IMR-90 (cell line): ENCODE data around the gene FAAP20. TPM values are rescaled to one million over a fixed set of nuclear protein-coding genes. Genes with fewer than 3 reads are reported as not detected.

ENCODE experiments used
- ATAC-seq: fragments of 200-7000 bp; cut with Tn5 transposase; 2 replicates; pipeline ENCODE4 v1.9.1; 2020; ENCODE audit warnings: low read depth, mild to moderate bottlenecking, moderate library complexity
- BruUV-seq: library from RNA; stranded (reverse); fragments of 400-500 nt; replicated peaks from 2 replicates; lab custom pipeline; 2021; lab: Mats Ljungman, UMichigan
- CTCF ChIA-PET: fragments of 300-600 bp; formaldehyde crosslinking; extraction: SDS; loops from one replicate; lab custom pipeline; 2021; ENCODE audit warnings: antibody characterized with exemption; lab: Yijun Ruan, JAX
- POLR2A ChIA-PET: fragments of 300-600 bp; sonication (Branson Sonifier 250); formaldehyde crosslinking; loops from one replicate; lab custom pipeline; 2022; ENCODE audit warnings: antibody characterized with exemption; ENCODE audit not compliant: unreplicated experiment; lab: Charles Lee
- DNase-seq: peaks from one replicate; pipeline ENCODE4 v3.0.0; 2013
- H2AFZ ChIP-seq: replicated peaks from 2 replicates; pipeline ENCODE3; 2013; ENCODE audit warnings: low read length, mild to moderate bottlenecking; ENCODE audit not compliant: poor library complexity
- H2AK5ac ChIP-seq: 2 replicates; pipeline ENCODE4 v1.6.1; 2013; ENCODE audit warnings: low read depth, low read length, inconsistent platforms
- H2AK9ac ChIP-seq: replicated peaks from 2 replicates; pipeline ENCODE3; 2013; ENCODE audit warnings: mild to moderate bottlenecking, low read depth, low read length, moderate library complexity; ENCODE audit not compliant: poor library complexity
- H2BK120ac ChIP-seq: 2 replicates; pipeline ENCODE4 v1.6.1; 2013; ENCODE audit warnings: low read depth, low read length, inconsistent platforms
- H2BK15ac ChIP-seq: 3 replicates; pipeline ENCODE4 v1.6.1; 2013; ENCODE audit warnings: low read depth, low read length, inconsistent platforms
- H2BK20ac ChIP-seq: 2 replicates; pipeline ENCODE4 v1.6.1; 2013; ENCODE audit warnings: low read depth, mild to moderate bottlenecking, inconsistent platforms, low read length, moderate library complexity
- H2BK5ac ChIP-seq: 2 replicates; pipeline ENCODE4 v1.6.1; 2013; ENCODE audit warnings: mild to moderate bottlenecking, low read depth, low read length, inconsistent platforms; ENCODE audit not compliant: poor library complexity, severe bottlenecking
- H3K14ac ChIP-seq: replicated peaks from 2 replicates; pipeline ENCODE4 v1.6.1; 2013; ENCODE audit warnings: low read depth, low read length, inconsistent platforms
- H3K18ac ChIP-seq: 2 replicates; pipeline ENCODE4 v1.6.1; 2013; ENCODE audit warnings: low read depth, low read length, control low read depth
- H3K23ac ChIP-seq: 2 replicates; pipeline ENCODE4 v1.6.1; 2013; ENCODE audit warnings: low read depth, low read length, inconsistent platforms
- H3K27ac ChIP-seq: 2 replicates; pipeline ENCODE4 v1.5.1; 2013; ENCODE audit warnings: mild to moderate bottlenecking, control low read depth, low read length; ENCODE audit not compliant: insufficient read depth
- H3K27me3 ChIP-seq: 2 replicates; pipeline ENCODE4 v1.6.1; 2013; ENCODE audit warnings: low read length; ENCODE audit not compliant: control insufficient read depth, insufficient read depth
- H3K36me3 ChIP-seq: 2 replicates; pipeline ENCODE4 v1.6.1; 2013; ENCODE audit warnings: low read length, mixed read lengths; ENCODE audit not compliant: control insufficient read depth, insufficient read depth
- H3K4ac ChIP-seq: 2 replicates; pipeline ENCODE4 v1.6.1; 2013; ENCODE audit warnings: low read depth, low read length, inconsistent platforms
- H3K4me1 ChIP-seq: 2 replicates; pipeline ENCODE4 v1.6.1; 2013; ENCODE audit warnings: low read length, mixed read lengths; ENCODE audit not compliant: control insufficient read depth, insufficient read depth
- H3K4me2 ChIP-seq: 2 replicates; pipeline ENCODE4 v1.6.1; 2013; ENCODE audit warnings: low read depth, mild to moderate bottlenecking, control low read depth, low read length, moderate library complexity
- H3K4me3 ChIP-seq: 2 replicates; pipeline ENCODE4 v1.5.1; 2013; ENCODE audit warnings: low read depth, mild to moderate bottlenecking, control low read depth, low read length, moderate library complexity; ENCODE audit not compliant: insufficient read depth
- H3K56ac ChIP-seq: 2 replicates; pipeline ENCODE4 v1.6.1; 2013; ENCODE audit warnings: low read length, inconsistent platforms; ENCODE audit not compliant: insufficient read depth; ENCODE audit errors: extremely low read depth
- H3K79me1 ChIP-seq, 2 experiments: 2 replicates each; pipeline ENCODE4 v1.6.1; 2013; ENCODE audit warnings: low read length in 2 of 2, inconsistent platforms in 1 of 2, low read depth in 1 of 2
- H3K9ac ChIP-seq: 2 replicates; pipeline ENCODE4 v1.6.1; 2013; ENCODE audit warnings: low read depth, low read length, control low read depth
- H3K9me1 ChIP-seq: 2 replicates; pipeline ENCODE4 v1.6.1; 2013; ENCODE audit warnings: low read length, inconsistent platforms; ENCODE audit not compliant: insufficient read depth
- H3K9me3 ChIP-seq: 2 replicates; pipeline ENCODE4 v1.6.1; 2013; ENCODE audit warnings: low read length; ENCODE audit not compliant: control insufficient read depth, insufficient read depth
- H4K20me1 ChIP-seq: 2 replicates; pipeline ENCODE4 v1.6.1; 2013; ENCODE audit warnings: low read length, inconsistent platforms; ENCODE audit not compliant: insufficient read depth
- H4K5ac ChIP-seq: 2 replicates; pipeline ENCODE4 v1.6.1; 2013; ENCODE audit warnings: mild to moderate bottlenecking, low read depth, low read length, control low read depth
- H4K8ac ChIP-seq, 2 experiments: 2 replicates each; pipeline ENCODE4 v1.6.1; 2013; ENCODE audit warnings: low read depth in 2 of 2, low read length in 2 of 2, control low read depth in 1 of 2, inconsistent platforms in 1 of 2
- H4K91ac ChIP-seq: 2 replicates; pipeline ENCODE4 v1.6.1; 2013; ENCODE audit warnings: low read depth, low read length, inconsistent platforms; ENCODE audit not compliant: insufficient read depth
- MAFK ChIP-seq: IDR thresholded peaks from 2 replicates; pipeline ENCODE4 v1.6.1; 2012; ENCODE audit warnings: low read depth, low read length, improper control_type of control experiment
- SMC3 ChIP-seq: fragments of 150-350 bp; IDR thresholded peaks from 2 replicates; pipeline ENCODE4 v1.6.1; 2016; ENCODE audit warnings: low read depth, mild to moderate bottlenecking, antibody characterized with exemption, low read length, moderate library complexity
- USF2 ChIP-seq: fragments of 150-350 bp; IDR thresholded peaks from 2 replicates; pipeline ENCODE4 v1.6.1; 2017; ENCODE audit warnings: mild to moderate bottlenecking, antibody characterized with exemption, low read length, low read depth
- WGBS, 2 experiments: methylation state at CpG; one replicate each; pipeline versions ENCODE4 v1.1.5 to v1.1.7; 2013; ENCODE audit warnings: missing lambda C conversion rate in 2 of 2; ENCODE audit not compliant: insufficient read length in 1 of 2; ENCODE audit errors: extremely low coverage in 2 of 2; 5-methylcytosine and 5-hydroxymethylcytosine counted together
- dilution Hi-C: fragments of 300-500 bp; cut with HindIII; formaldehyde crosslinking; loops from one replicate; pipeline ENCODE4 v1.14.3; 2018; ENCODE audit warnings: low sequenced_read_pairs; ENCODE audit not compliant: unreplicated experiment
- in situ Hi-C: fragments of 300-500 bp; cut with MboI; formaldehyde crosslinking; loops from 3 replicates; pipeline ENCODE4 v1.14.3; 2019; ENCODE audit warnings: low sequenced_read_pairs, inconsistent platforms, mixed read lengths
- intact Hi-C: fragments of 100-400 bp; cut with micrococcal nuclease; formaldehyde crosslinking; loops from 2 replicates; pipeline ENCODE4 v1.10.0; 2022
- polyA plus RNA-seq, 3 experiments: library from polyadenylated mRNA; depleted of rRNA; stranded (reverse); fragments of >200 nt; gene quantifications; 2 replicates each; pipeline ENCODE4 v1.2.3, GENCODE V29; 2012; ENCODE audit warnings: low replicate concordance in 1 of 3
- total RNA-seq: library from RNA; depleted of rRNA; stranded (reverse); fragments of >200 nt; gene quantifications from 2 replicates; pipeline ENCODE4 v1.2.3, GENCODE V29; 2012
- TF ChIP-seq, protein P1 (sequence below): fragments of 150-350 bp; IDR thresholded peaks from 2 replicates; pipeline ENCODE4 v1.6.1; 2016; ENCODE audit warnings: low read depth, mild to moderate bottlenecking, low read length, moderate library complexity, borderline replicate concordance

FAAP20 gene
- total and polyA plus RNA-seq, 2 of the 4 experiments (the other 2 are of a cell fraction): 6.5 to 31.5 TPM

DNA sequence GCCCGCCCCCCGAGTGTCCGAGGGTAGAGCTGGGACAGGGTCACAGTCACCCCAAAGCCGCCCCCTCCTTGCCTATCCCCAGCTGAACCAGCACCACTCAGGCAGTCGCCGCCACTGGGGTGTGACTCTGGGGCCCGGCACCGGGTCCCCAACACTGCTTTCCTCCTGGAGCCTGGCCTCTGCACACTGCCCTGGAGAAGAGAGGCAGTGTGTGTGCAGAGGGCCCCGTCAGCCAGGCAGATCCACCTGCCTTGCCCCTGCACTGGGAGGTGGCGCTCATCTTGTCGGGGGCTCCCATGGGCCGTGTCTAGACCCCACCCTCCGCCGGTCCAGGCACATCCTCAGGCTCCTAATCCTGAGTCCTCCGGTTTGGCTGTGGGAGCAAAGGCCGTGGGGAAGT lies 15.7 kb downstream of the FAAP20 start:
- dilution Hi-C loops: no loop called here
- in situ Hi-C loops: loop anchor here (25.0 kb wide), 1 partner anchor 358 kb away; the partner anchor contains the start of genes HES5 and PANK4

More for the DNA sequence above, 15.7 kb downstream of the FAAP20 start:
- no peak overlapping the region for H2AK5ac ChIP-seq
- no peak overlapping the region for H3K56ac ChIP-seq
- no peaks in the 10 kb centered on the region; the same call in 1 of the 2 replicates for H3K36me3 ChIP-seq
- CTCF ChIA-PET: no interaction called here
- H3K23ac ChIP-seq: no peak overlapping the region
- no peak overlapping the region for H2BK120ac ChIP-seq
- no peak overlapping the region for H2BK20ac ChIP-seq
- intact Hi-C loops: no loop called here
- no peaks in the 10 kb centered on the region for H3K79me1 ChIP-seq
- no peak overlapping the region for H2AK9ac ChIP-seq
- H3K27me3 ChIP-seq: no peaks in the 10 kb centered on the region
- no peaks in the 10 kb centered on the region for H4K20me1 ChIP-seq
- no peak overlapping the region for H3K18ac ChIP-seq
- no peaks in the 10 kb centered on the region for H3K4me1 ChIP-seq
- no peaks in the 10 kb centered on the region for H3K9me3 ChIP-seq
- H3K9ac ChIP-seq: no peak overlapping the region
- no TSS peak for BruUV-seq
- DNase-seq: no peak
- no peak overlapping the region for H2BK15ac ChIP-seq
- no peak overlapping the region for H3K14ac ChIP-seq
- no peak overlapping the region for H4K8ac ChIP-seq
- H3K4me2 ChIP-seq: no peak overlapping the region
- H2AFZ ChIP-seq: no peak overlapping the region
- no peak for TF ChIP-seq SMC3
- no peak for TF ChIP-seq MAFK
- TF ChIP-seq, protein P1, sequence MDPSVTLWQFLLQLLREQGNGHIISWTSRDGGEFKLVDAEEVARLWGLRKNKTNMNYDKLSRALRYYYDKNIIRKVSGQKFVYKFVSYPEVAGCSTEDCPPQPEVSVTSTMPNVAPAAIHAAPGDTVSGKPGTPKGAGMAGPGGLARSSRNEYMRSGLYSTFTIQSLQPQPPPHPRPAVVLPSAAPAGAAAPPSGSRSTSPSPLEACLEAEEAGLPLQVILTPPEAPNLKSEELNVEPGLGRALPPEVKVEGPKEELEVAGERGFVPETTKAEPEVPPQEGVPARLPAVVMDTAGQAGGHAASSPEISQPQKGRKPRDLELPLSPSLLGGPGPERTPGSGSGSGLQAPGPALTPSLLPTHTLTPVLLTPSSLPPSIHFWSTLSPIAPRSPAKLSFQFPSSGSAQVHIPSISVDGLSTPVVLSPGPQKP: no peak
- no peak for TF ChIP-seq USF2
- ATAC-seq: no peak
- no peak overlapping the region for H3K4me3 ChIP-seq
- H3K27ac ChIP-seq: no peak overlapping the region
- H4K5ac ChIP-seq: no peak overlapping the region
- no peaks in the 10 kb centered on the region for H3K9me1 ChIP-seq
- H2BK5ac ChIP-seq: no peak overlapping the region
- no peak overlapping the region for H4K91ac ChIP-seq
- POLR2A ChIA-PET: no interaction called here
- WGBS, 2 experiments: 72% methylated on average over 6 of the region's 16 CpGs; no CpG with 5 or more reads in 1 of the 2 experiments
- no peak overlapping the region for H3K4ac ChIP-seq
